ENCODE data around the gene HRC.

Gene HRC

DNA sequence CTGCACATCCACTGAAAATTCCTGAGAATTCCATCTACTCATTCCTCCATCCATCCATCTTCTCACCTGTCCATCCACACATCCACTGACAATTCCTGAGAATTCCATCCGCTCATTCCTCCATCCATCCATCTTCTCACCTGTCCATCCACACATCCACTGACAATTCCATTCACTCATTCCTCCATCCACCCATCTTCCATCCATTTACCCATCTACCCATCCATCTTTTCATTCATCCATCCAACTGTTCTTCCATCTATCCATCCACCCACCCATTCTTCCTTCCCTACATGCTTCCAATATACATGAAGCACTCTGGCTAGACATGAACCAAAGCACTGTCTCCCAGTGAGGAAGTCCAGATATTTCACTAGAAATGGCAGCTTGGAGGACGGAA is 18.0 kb upstream of the HRC start:
- DNase-seq (ENCODE audit: low spot score) = no peak
- TF ChIP-seq, protein P1, sequence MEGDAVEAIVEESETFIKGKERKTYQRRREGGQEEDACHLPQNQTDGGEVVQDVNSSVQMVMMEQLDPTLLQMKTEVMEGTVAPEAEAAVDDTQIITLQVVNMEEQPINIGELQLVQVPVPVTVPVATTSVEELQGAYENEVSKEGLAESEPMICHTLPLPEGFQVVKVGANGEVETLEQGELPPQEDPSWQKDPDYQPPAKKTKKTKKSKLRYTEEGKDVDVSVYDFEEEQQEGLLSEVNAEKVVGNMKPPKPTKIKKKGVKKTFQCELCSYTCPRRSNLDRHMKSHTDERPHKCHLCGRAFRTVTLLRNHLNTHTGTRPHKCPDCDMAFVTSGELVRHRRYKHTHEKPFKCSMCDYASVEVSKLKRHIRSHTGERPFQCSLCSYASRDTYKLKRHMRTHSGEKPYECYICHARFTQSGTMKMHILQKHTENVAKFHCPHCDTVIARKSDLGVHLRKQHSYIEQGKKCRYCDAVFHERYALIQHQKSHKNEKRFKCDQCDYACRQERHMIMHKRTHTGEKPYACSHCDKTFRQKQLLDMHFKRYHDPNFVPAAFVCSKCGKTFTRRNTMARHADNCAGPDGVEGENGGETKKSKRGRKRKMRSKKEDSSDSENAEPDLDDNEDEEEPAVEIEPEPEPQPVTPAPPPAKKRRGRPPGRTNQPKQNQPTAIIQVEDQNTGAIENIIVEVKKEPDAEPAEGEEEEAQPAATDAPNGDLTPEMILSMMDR (IDR thresholded peaks at IDR 0.05; ENCODE audit: borderline replicate concordance, control extremely low read depth, extremely low read depth, insufficient read depth, missing control alignments) = no peak
- in situ Hi-C loops (cut with MboI; ENCODE audit: low sequenced_read_pairs, unreplicated experiment) = no loop called here

DNA sequence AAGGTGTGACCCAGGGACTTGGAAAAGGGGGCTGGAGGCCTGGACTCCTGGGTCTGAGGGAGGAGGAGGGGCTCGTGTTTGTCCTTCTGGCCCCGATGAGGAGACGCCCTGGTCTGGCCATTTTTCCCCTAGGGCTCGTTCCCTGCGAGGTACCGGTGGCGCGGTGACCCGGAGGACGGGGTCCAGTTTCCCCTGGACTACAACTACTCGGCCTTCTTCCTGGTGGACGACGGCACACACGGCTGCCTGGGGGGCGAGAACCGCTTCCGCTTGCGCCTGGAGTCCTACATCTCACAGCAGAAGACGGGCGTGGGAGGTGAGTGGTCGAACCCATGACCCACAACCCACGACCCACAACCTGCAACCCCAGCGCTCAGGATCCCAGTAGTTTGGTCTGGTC is 13.2 kb upstream of the HRC start:
- no peak for DNase-seq (ENCODE audit: low spot score)
- in situ Hi-C loops (cut with MboI; ENCODE audit: low sequenced_read_pairs, unreplicated experiment) = no loop called here
- TF ChIP-seq, protein P1 (IDR thresholded peaks at IDR 0.05; ENCODE audit: borderline replicate concordance, control extremely low read depth, extremely low read depth, insufficient read depth, missing control alignments) = no peak

DNA sequence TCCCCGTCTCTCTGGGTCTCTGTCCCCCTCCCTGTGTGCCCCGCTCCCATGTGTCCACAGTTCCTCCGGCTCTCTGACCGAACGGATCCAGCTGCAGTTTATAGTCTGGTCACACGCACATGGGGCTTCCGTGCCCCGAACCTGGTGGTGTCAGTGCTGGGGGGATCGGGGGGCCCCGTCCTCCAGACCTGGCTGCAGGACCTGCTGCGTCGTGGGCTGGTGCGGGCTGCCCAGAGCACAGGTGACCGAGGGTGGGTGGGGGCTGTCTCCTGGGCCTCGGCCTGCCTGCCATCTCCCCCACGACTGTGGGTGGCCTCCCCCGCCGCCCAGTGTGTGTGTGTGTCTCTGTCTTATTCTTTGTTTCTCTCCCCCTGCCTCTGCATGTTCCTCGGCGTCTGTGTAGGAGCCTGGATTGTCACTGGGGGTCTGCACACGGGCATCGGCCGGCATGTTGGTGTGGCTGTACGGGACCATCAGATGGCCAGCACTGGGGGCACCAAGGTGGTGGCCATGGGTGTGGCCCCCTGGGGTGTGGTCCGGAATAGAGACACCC is 12.7 kb upstream of the HRC start:
- DNase-seq (ENCODE audit: low spot score) = no peak
- in situ Hi-C loops (cut with MboI; ENCODE audit: low sequenced_read_pairs, unreplicated experiment) = no loop called here
- TF ChIP-seq, protein P1 (IDR thresholded peaks at IDR 0.05; ENCODE audit: borderline replicate concordance, control extremely low read depth, extremely low read depth, insufficient read depth, missing control alignments) = no peak

DNA sequence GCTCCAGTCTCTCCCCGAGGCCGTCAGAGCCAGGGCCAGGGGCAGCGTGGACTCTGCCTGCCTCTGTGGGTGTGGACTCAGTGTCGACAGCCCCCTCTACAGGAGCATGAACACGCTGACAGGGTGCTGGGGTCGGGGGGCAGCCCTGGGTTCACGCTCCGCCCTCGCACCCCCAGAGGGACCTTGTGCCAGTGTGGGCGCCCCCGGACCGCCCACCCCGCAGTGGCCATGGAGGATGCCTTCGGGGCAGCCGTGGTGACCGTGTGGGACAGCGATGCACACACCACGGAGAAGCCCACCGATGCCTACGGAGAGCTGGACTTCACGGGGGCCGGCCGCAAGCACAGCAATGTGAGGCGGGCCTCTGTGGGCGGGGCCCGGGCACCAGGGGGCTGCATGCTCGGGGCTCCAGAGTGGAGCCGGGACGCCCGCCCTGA is 10.7 kb upstream of the HRC start:
- DNase-seq (ENCODE audit: low spot score) = peak; percentile 18
- TF ChIP-seq, protein P1 (IDR thresholded peaks at IDR 0.05; ENCODE audit: borderline replicate concordance, control extremely low read depth, extremely low read depth, insufficient read depth, missing control alignments) = no peak
- in situ Hi-C loops (cut with MboI; ENCODE audit: low sequenced_read_pairs, unreplicated experiment) = no loop called here

DNA sequence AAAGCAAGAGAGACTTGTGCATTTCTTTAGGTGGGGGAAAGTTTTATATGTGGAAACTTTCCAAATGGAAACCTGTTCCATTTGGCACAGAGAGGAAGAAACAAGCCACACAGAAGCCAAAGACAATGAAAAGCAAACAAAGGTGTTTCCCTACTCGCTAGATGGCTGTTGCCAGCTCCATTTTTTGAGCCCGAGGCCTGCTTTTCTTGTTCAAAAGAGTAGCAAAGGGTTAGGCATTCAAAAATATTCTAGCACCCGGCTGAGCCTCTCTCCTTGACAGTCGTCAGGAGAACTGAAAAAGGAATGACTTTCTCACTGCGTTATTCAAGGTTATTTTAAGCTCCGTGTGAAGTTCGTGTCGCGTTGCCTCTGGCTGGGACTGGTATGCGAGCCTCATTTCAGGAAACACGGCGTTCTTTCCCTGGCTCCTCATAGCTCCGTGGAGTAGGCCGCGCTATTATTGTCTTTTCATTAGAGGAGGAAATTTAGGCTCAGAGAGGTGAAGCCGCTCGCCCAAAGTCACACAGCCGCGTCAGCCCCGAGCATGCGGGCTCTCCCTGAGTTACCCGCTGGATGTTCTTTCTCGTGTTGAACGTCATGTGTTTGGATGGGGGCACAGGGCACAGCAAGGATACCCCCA is 10.0 kb upstream of the HRC start:
- DNase-seq (ENCODE audit: low spot score) = no peak
- in situ Hi-C loops (cut with MboI; ENCODE audit: low sequenced_read_pairs, unreplicated experiment) = no loop called here
- TF ChIP-seq, protein P1 (IDR thresholded peaks at IDR 0.05; ENCODE audit: borderline replicate concordance, control extremely low read depth, extremely low read depth, insufficient read depth, missing control alignments) = no peak

DNA sequence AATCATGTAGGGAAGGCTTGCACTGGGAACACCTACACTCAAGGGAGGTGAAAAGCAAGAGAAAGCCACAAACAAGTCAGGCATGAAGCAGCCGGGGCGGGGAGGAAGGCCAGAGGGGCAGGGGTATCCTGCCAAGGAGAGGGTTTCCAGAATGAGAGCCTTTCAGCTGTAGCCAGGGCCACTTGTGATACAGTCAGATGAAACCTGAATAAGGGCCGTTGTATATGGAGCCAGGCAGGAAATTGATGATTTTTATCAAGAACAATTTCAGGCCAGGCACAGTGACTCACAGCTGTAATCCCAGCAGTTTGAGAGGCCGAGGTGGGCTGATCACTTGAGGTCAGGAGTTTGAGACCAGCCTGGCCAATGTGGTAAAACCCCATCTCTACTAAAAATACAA is 6.8 kb upstream of the HRC start:
- in situ Hi-C loops (cut with MboI; ENCODE audit: low sequenced_read_pairs, unreplicated experiment) = no loop called here
- TF ChIP-seq, protein P1 (IDR thresholded peaks at IDR 0.05; ENCODE audit: borderline replicate concordance, control extremely low read depth, extremely low read depth, insufficient read depth, missing control alignments) = no peak
- no peak for DNase-seq (ENCODE audit: low spot score)

All from GM13976 (cell line).